Lung (tissue), 12 donors: ENCODE results near the gene MAP4. TPM values are rescaled to one million over a fixed set of nuclear protein-coding genes. Genes with fewer than 3 reads are reported as not detected.

ENCODE experiments used
- ATAC-seq: fragments of 200-7000 bp; cut with Tn5 transposase; one replicate; pipeline ENCODE4 v1.9.1; 2020; ENCODE audit warnings: moderate number of reproducible peaks; ENCODE audit not compliant: insufficient read depth, low FRiP score
- DNase-seq, 3 donors: peaks; one replicate each; pipeline ENCODE4 v3.0.0-alpha.2; 2013 to 2017
- H3K27ac ChIP-seq, 2 donors: one replicate each; pipeline ENCODE4 v1.5.1; 2013; ENCODE audit warnings: mild to moderate bottlenecking in 2 of 2, moderate library complexity in 2 of 2, control low read depth in 1 of 2, inconsistent platforms in 1 of 2, low read depth in 1 of 2, low read length in 1 of 2
- H3K27me3 ChIP-seq, 3 donors: one replicate each; pipeline ENCODE4 v1.5.1; 2013; ENCODE audit warnings: low read length in 2 of 3; ENCODE audit not compliant: control insufficient read depth in 3 of 3, insufficient read depth in 3 of 3
- H3K36me3 ChIP-seq, 4 donors: one replicate each; pipeline ENCODE4 v1.5.1; 2013; ENCODE audit warnings: low read length in 4 of 4, mild to moderate bottlenecking in 1 of 4, moderate library complexity in 1 of 4; ENCODE audit not compliant: control insufficient read depth in 4 of 4, insufficient read depth in 4 of 4
- H3K4me1 ChIP-seq, 5 donors: one replicate each; pipeline ENCODE4 v1.5.1; 2013; ENCODE audit warnings: low read length in 5 of 5, mild to moderate bottlenecking in 2 of 5, moderate library complexity in 1 of 5; ENCODE audit not compliant: control insufficient read depth in 5 of 5, insufficient read depth in 5 of 5
- H3K4me3 ChIP-seq: one replicate; pipeline ENCODE4 v1.5.1; 2013; ENCODE audit warnings: mild to moderate bottlenecking, control low read depth, moderate library complexity
- H3K9ac ChIP-seq, 2 donors: one replicate each; pipeline ENCODE4 v1.5.1; 2013; ENCODE audit warnings: low read length in 2 of 2, control low read depth in 1 of 2; ENCODE audit not compliant: insufficient read depth in 1 of 2
- H3K9me3 ChIP-seq, 4 donors: one replicate each; pipeline ENCODE4 v1.5.1; 2013; ENCODE audit warnings: low read length in 3 of 4, mild to moderate bottlenecking in 1 of 4, moderate library complexity in 1 of 4; ENCODE audit not compliant: control insufficient read depth in 4 of 4, insufficient read depth in 3 of 4
- WGBS, 2 donors: extraction: QIAGEN DNeasy Blood & Tissue Kit; methylation state at CpG; one replicate each; pipeline ENCODE4 v1.1.7; 2013; 5-methylcytosine and 5-hydroxymethylcytosine counted together
- polyA plus RNA-seq, 2 donors: library from polyadenylated mRNA; stranded (reverse); fragments of 200-250 nt; gene quantifications; one replicate each; pipeline ENCODE4 v1.2.1, GENCODE V29; 2013
- total RNA-seq, 2 donors: library from RNA; depleted of rRNA in 1 of 2; stranded (reverse); fragments of >200 nt in 1 of 2; gene quantifications; one replicate each; pipeline ENCODE4 v1.2.1, GENCODE V29; 2014 to 2021
- TF ChIP-seq, protein P1 (sequence below): IDR thresholded peaks from 2 replicates; pipeline ENCODE4 v1.5.1; 2012; ENCODE audit warnings: mild to moderate bottlenecking; ENCODE audit errors: control extremely low read depth, extremely low read depth
- donor health status: control.
- donor health status: control.
- donor health status: Bipolar disorder and iron deficiency.
- donor health status: healthy.
- donor health status: DM: yes; HTN: yes; CAD: no.

MAP4 gene
- total and polyA plus RNA-seq, 4 donors: 62.6 to 203 (median 84.9) TPM

DNA sequence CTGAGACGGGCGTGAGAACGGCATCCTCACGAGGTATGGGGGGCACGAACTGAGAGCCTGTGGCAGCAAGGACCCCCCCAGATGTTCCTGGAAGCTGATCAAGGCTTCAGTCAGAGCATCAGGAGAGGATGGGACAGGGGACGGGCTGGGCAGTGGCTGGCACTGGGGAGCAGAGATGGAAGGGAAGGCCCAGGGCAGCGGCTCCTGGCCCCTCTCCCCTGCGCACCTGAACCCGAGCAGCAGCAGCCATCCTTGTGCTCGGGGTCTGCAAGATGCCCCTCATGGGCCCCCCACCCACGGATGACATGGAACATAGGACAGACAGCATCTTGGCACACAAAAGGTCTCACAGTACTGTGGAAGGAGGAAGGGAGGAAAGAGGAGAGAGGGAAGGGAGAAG lies 161.9 kb downstream of the MAP4 start:
- ATAC-seq (no peak), DNase-seq (no peak)
- Histone ChIP-seq H3K27me3 (no peaks in the 10 kb centered on the region), H3K9ac (no peak overlapping the region), H3K27ac (no peak overlapping the region), H3K4me3 (no peak overlapping the region), H3K9me3 (no peaks in the 10 kb centered on the region), H3K4me1 (no peaks in the 10 kb centered on the region), H3K36me3 (peaks cover 3 to 79% (median 38%) of the 10 kb centered on the region in 4 donors)
- TF ChIP-seq, protein P1, sequence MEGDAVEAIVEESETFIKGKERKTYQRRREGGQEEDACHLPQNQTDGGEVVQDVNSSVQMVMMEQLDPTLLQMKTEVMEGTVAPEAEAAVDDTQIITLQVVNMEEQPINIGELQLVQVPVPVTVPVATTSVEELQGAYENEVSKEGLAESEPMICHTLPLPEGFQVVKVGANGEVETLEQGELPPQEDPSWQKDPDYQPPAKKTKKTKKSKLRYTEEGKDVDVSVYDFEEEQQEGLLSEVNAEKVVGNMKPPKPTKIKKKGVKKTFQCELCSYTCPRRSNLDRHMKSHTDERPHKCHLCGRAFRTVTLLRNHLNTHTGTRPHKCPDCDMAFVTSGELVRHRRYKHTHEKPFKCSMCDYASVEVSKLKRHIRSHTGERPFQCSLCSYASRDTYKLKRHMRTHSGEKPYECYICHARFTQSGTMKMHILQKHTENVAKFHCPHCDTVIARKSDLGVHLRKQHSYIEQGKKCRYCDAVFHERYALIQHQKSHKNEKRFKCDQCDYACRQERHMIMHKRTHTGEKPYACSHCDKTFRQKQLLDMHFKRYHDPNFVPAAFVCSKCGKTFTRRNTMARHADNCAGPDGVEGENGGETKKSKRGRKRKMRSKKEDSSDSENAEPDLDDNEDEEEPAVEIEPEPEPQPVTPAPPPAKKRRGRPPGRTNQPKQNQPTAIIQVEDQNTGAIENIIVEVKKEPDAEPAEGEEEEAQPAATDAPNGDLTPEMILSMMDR: no peak
- 94 to 97% methylated on average over 11 of the region's 11 CpGs for WGBS, 2 donors

DNA sequence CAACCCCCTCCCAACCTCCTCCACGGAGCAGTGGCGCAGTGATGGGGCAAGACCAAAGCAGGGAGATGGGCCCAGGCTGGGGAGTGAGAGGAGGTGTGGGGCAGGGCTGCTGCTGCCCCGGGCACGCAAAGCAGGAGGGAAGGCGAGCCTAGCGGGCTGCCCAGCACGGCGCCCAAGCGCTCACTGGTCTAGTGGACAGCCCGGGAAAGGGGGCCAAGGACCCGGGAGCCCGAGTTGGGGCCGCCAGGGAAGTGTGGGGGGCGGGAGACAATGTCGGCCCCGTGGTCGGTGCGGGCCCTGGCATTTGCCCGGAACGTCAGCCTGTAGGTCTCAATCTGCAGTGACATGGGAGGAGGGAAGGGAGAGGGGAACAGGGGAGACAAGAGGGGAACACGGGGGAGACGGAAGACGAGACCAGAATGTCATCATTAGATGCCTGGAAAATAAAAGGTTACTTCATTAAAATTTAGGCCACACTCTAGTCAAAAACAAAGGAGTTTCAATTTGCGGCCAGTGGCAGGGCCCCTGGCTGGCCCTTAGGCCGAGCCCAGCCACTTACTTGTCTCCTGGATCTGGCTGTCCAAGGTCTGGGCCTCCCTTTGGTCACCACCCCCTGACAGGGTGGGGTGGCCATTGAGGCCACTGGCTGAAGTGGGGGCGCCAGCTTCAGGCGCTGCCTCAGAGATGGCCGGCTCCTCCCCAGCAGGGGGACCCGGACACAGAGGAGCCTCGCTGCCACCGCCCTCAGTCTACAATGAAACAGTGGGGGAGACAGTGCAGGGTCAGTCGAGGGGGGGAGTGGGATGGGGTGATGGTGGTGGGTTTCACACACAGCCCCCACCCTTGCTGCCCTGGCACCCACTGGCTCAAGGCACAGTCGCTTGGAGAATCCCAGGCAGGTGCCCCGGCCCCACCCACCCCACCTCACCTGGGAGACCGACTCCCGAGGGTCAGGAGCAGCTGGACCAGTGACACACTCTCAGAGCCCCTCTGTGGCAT lies 163.3 kb downstream of the MAP4 start:
- Histone ChIP-seq H3K4me1 (no peaks in the 10 kb centered on the region), H3K27me3 (no peaks in the 10 kb centered on the region), H3K27ac (no peak overlapping the region), H3K36me3 (peaks cover 0 to 86% (median 42%) of the 10 kb centered on the region in 4 donors), H3K4me3 (no peak overlapping the region), H3K9me3 (no peaks in the 10 kb centered on the region), H3K9ac (no peak overlapping the region)
- WGBS, 2 donors: 93 to 94% methylated on average over 36 of the region's 36 CpGs
- TF ChIP-seq, protein P1: no peak
- ATAC-seq (no peak), DNase-seq (no peak)

DNA sequence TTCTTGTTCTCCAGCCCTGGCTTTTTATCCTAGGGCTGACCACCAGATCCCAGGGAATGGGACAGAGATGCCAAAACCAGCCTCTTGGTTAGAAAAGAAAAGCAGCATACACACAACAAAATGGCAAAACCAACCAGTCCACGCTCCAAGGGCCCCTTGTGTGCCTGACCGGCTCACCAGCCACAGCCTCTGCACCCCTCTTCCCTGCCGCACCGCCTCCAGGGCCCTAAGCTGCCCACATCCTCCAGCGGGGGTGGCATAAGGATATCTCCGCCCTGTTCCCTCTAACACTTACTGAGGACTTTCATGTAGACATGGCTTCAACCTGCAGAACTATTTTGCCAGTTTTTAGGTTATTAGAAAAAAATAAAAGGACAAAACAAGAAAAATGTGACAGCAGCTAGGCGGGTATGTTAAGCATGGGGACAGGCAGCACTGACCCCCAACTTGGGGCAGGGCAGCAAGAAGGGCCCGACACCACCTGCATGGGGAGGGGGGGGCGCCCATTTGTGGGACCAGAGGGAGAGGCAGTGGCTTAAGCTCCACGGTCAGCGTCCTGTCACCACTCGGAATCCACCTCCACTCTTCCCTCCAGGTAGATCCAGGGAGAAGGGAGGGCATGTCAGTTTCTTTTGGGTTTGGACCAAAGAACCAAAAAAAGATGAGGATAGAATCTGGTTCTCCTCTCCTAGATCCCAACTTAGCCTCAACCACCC lies 164.2 kb downstream of the MAP4 start:
- DNase-seq (no peak), ATAC-seq (no peak)
- H3K27ac ChIP-seq: no peak overlapping the region
- H3K9me3 ChIP-seq: no peaks in the 10 kb centered on the region
- WGBS, 2 donors: 91 to 93% methylated on average over 12 of the region's 12 CpGs
- H3K36me3 ChIP-seq: peaks cover 0 to 93% (median 46%) of the 10 kb centered on the region in 4 donors
- no peaks in the 10 kb centered on the region for H3K4me1 ChIP-seq
- H3K4me3 ChIP-seq: no peak overlapping the region
- no peaks in the 10 kb centered on the region for H3K27me3 ChIP-seq
- TF ChIP-seq, protein P1: no peak
- H3K9ac ChIP-seq: no peak overlapping the region
